ENCODE data around the gene ODAM. TPM values are rescaled to one million over a fixed set of nuclear protein-coding genes. Genes with fewer than 3 reads are reported as not detected.
"Not testable (repeated sequence)": the region's sequence is repeated elsewhere in the genome, so short reads cannot be mapped to it uniquely, and the experiment has no call there.

The ODAM gene
- total RNA-seq, 1 experiment from 2014 or later: not detected

- H3K4me3 ChIP-seq (ENCODE audit: low read depth in 2 of 2, low read length in 2 of 2); H3K27ac ChIP-seq (ENCODE audit: low read length); BruUV-seq (replicated peaks); CTCF ChIA-PET; H3K36me3 ChIP-seq (ENCODE audit: control insufficient read depth, insufficient read depth, low read length); ATAC-seq; H3K9me3 ChIP-seq (ENCODE audit: control insufficient read depth, insufficient read depth, low read depth, low read length); POLR2A ChIA-PET; DNase-seq (ENCODE audit: low read depth, low spot score); intact Hi-C loops (cut with micrococcal nuclease; ENCODE audit: unreplicated experiment); H3K27me3 ChIP-seq (ENCODE audit: control insufficient read depth, insufficient read depth, low read length); in situ Hi-C loops (cut with HindIII; ENCODE audit: low pct_unique_long_range_greater_than_20kb, low sequenced_read_pairs); H3K4me1 ChIP-seq (ENCODE audit: control insufficient read depth, insufficient read depth, low read length): not testable (repeated sequence)
These were observed 21.0 kb downstream of the ODAM start for GRCh38 chr4:70216550-70216949.

GRCh38 chr4:70221389-70221788, 25.9 kb downstream of the ODAM start:
- ATAC-seq; H3K4me1 ChIP-seq (ENCODE audit: control insufficient read depth, insufficient read depth, low read length); H3K36me3 ChIP-seq (ENCODE audit: control insufficient read depth, insufficient read depth, low read length); CTCF ChIA-PET; intact Hi-C loops (cut with micrococcal nuclease; ENCODE audit: unreplicated experiment); in situ Hi-C loops (cut with HindIII; ENCODE audit: low pct_unique_long_range_greater_than_20kb, low sequenced_read_pairs); POLR2A ChIA-PET; H3K27me3 ChIP-seq (ENCODE audit: control insufficient read depth, insufficient read depth, low read length); H3K27ac ChIP-seq (ENCODE audit: low read length); H3K4me3 ChIP-seq (ENCODE audit: low read depth in 2 of 2, low read length in 2 of 2); BruUV-seq (replicated peaks); H3K9me3 ChIP-seq (ENCODE audit: control insufficient read depth, insufficient read depth, low read depth, low read length); DNase-seq (ENCODE audit: low read depth, low spot score): not testable (repeated sequence)

- CTCF ChIA-PET; H3K27ac ChIP-seq (ENCODE audit: low read length); H3K4me1 ChIP-seq (ENCODE audit: control insufficient read depth, insufficient read depth, low read length); DNase-seq (ENCODE audit: low read depth, low spot score); ATAC-seq; H3K4me3 ChIP-seq (ENCODE audit: low read depth in 2 of 2, low read length in 2 of 2); POLR2A ChIA-PET; H3K9me3 ChIP-seq (ENCODE audit: control insufficient read depth, insufficient read depth, low read depth, low read length); H3K27me3 ChIP-seq (ENCODE audit: control insufficient read depth, insufficient read depth, low read length); BruUV-seq (replicated peaks); intact Hi-C loops (cut with micrococcal nuclease; ENCODE audit: unreplicated experiment); in situ Hi-C loops (cut with HindIII; ENCODE audit: low pct_unique_long_range_greater_than_20kb, low sequenced_read_pairs); H3K36me3 ChIP-seq (ENCODE audit: control insufficient read depth, insufficient read depth, low read length): not testable (repeated sequence)
These were observed 26.3 kb downstream of the ODAM start for GRCh38 chr4:70221818-70222217.

GRCh38 chr4:70225824-70226223, 30.3 kb downstream of the ODAM start, which contains the start of gene FDCSP:
FDCSP (plus strand) TSS chr4:70226124; CDS start chr4:70231195, 5,071 bp downstream.
- Histone ChIP-seq H3K4me1 (ENCODE audit: control insufficient read depth, insufficient read depth, low read length) (no peaks in the 10 kb centered on the region), H3K27me3 (ENCODE audit: control insufficient read depth, insufficient read depth, low read length) (no peaks in the 10 kb centered on the region), H3K9me3 (ENCODE audit: control insufficient read depth, insufficient read depth, low read depth, low read length) (no peaks in the 10 kb centered on the region), H3K27ac (ENCODE audit: low read length) (no peak within 1 kb of the TSS), H3K36me3 (ENCODE audit: control insufficient read depth, insufficient read depth, low read length) (no peaks in the 10 kb centered on the region), H3K4me3 (ENCODE audit: low read depth in 2 of 2, low read length in 2 of 2) (no peak within 1 kb of the TSS)
- TF ChIP-seq TCF7L2 (IDR thresholded peaks at IDR 0.05; ENCODE audit: low read depth, low read length) (no peak), SIN3A (IDR thresholded peaks at IDR 0.05; ENCODE audit: borderline replicate concordance, insufficient read depth, low read depth, low read length) (no peak), POLR2AphosphoS5 (IDR thresholded peaks at IDR 0.05; ENCODE audit: low read depth, low read length) (no peak), CTCF (IDR thresholded peaks at IDR 0.05) (no peak), REST (IDR thresholded peaks at IDR 0.05; ENCODE audit: insufficient read depth in 1 of 2, low read depth in 2 of 2, low read length in 1 of 2) (no peak)
- intact Hi-C loops (cut with micrococcal nuclease; ENCODE audit: unreplicated experiment) (no loop called here), in situ Hi-C loops (cut with HindIII; ENCODE audit: low pct_unique_long_range_greater_than_20kb, low sequenced_read_pairs) (no loop called here)
- no peak for ATAC-seq
- no peak for DNase-seq (ENCODE audit: low read depth, low spot score)
- ChIA-PET POLR2A (no interaction called here), CTCF (interaction anchor here (0.6 kb wide), 1 partner anchor 63 kb away, joined by 4 read pairs; no protein-coding TSS in a partner anchor)
- no TSS peak for BruUV-seq (replicated peaks)

All from Panc1 (cell line).